Stomach (tissue), 9 donors: Measurements from ENCODE around the gene NR0B1. TPM values are rescaled to one million over a fixed set of nuclear protein-coding genes. Genes with fewer than 3 reads are reported as not detected.
A peak's percentile ranks its signal among the peaks of the same experiment; 100 is the strongest.

Source experiments
- DNase-seq, 2 donors: peaks; one replicate each; pipeline versions ENCODE4 v3.0.0 to v3.0.0-alpha.2; 2013 to 2019
- H3K27ac ChIP-seq, 5 donors: fragments of 200-600 bp in 4 of 5; sonication (generic) in 4 of 5; one replicate each; pipeline ENCODE4 v1.5.1; 2013 to 2019; ENCODE audit warnings: mild to moderate bottlenecking in 1 of 5, moderate library complexity in 1 of 5
- H3K27me3 ChIP-seq, 3 donors: fragments of 200-600 bp; sonication (generic); one replicate each; pipeline ENCODE4 v1.5.1; 2017 to 2019; ENCODE audit warnings: mixed run types in 1 of 3
- H3K36me3 ChIP-seq, 4 donors: fragments of 200-600 bp; sonication (generic); 1 replicate in 3 of 4; 2 replicates in 1 of 4; pipeline ENCODE4 v1.5.1; 2016 to 2019
- H3K4me1 ChIP-seq, 4 donors: fragments of 200-600 bp; sonication (generic); one replicate each; pipeline ENCODE4 v1.5.1; 2016 to 2019
- H3K4me3 ChIP-seq, 4 donors: fragments of 200-600 bp; sonication (generic) in 3 of 4; one replicate each; pipeline ENCODE4 v1.5.1; 2016 to 2019; ENCODE audit warnings: mild to moderate bottlenecking in 1 of 4
- H3K9me3 ChIP-seq, 4 donors: fragments of 200-600 bp; sonication (generic); one replicate each; pipeline ENCODE4 v1.5.1; 2016 to 2019
- CTCF ChIP-seq, 7 experiments: fragments of 450-650 bp in 4 of 7; fragments of 200-600 bp in 3 of 7; sonication (generic) in 3 of 7; IDR thresholded peaks; one replicate each; pipeline ENCODE4 v1.5.1; 2016 to 2019; ENCODE audit warnings: antibody characterized with exemption in 7 of 7, control low read depth in 2 of 7, mild to moderate bottlenecking in 1 of 7
- EP300 ChIP-seq: sonication (generic); formaldehyde crosslinking; IDR thresholded peaks from one replicate; pipeline ENCODE4 v1.6.1; 2017; ENCODE audit warnings: antibody characterized with exemption
- POLR2A ChIP-seq, 4 donors: fragments of 450-650 bp; IDR thresholded peaks; one replicate each; pipeline ENCODE4 v1.6.1; 2016; ENCODE audit warnings: antibody characterized with exemption in 4 of 4, control low read depth in 2 of 4, mild to moderate bottlenecking in 1 of 4, moderate library complexity in 1 of 4
- POLR2AphosphoS5 ChIP-seq, 3 donors: sonication (generic); formaldehyde crosslinking; IDR thresholded peaks; one replicate each; pipeline ENCODE4 v1.6.1; 2016; ENCODE audit warnings: antibody characterized with exemption in 3 of 3
- WGBS, 5 donors: extraction: QIAGEN DNeasy Blood & Tissue Kit in 3 of 5; methylation state at CpG; one replicate each; pipeline versions ENCODE4 v1.1.5 to v1.1.7; 2013 to 2018; 5-methylcytosine and 5-hydroxymethylcytosine counted together
- intact Hi-C: fragments of 100-400 bp; cut with DNase I; formaldehyde crosslinking; loops from one replicate; pipeline ENCODE4 v1.15.1; 2023; ENCODE audit warnings: low total_unique reads
- polyA plus RNA-seq, 3 donors: library from polyadenylated mRNA; stranded (reverse); fragments of 200-250 nt; gene quantifications; one replicate each; pipeline ENCODE4 v1.2.3, GENCODE V29; 2013
- total RNA-seq, 5 donors: library from RNA; depleted of rRNA; stranded (reverse); fragments of >200 nt; gene quantifications; one replicate each; pipeline versions ENCODE4 v1.1.0 to v1.2.3, GENCODE V29; 2014 to 2016
- donor health status: healthy with polysubstance abuse.
- donor health status: Bipolar disorder and iron deficiency.
- donor health status: healthy.

The NR0B1 gene
- total and polyA plus RNA-seq, 8 donors, result 0.25 to 0.37 TPM; not detected in 6

GRCh38 chrX:30282527-30282926 lies 26.7 kb downstream of the NR0B1 start:
- Histone ChIP-seq H3K9me3 (no peaks in the 10 kb centered on the region), H3K4me3 (no peak overlapping the region), H3K27me3 (no peaks in the 10 kb centered on the region), H3K27ac (no peak overlapping the region), H3K4me1 (no peaks in the 10 kb centered on the region), H3K36me3 (no peaks in the 10 kb centered on the region)
- intact Hi-C loops, result no loop called here
- no peak for DNase-seq
- TF ChIP-seq POLR2AphosphoS5 (IDR thresholded peaks at IDR 0.05), result no peak
- no peak for TF ChIP-seq CTCF (IDR thresholded peaks at IDR 0.05)
- no peak for TF ChIP-seq EP300

- no peaks in the 10 kb centered on the region for H3K9me3 ChIP-seq
- 50 to 86% (median 55%) methylated on average over 1 of the region's 1 CpG for WGBS, 5 donors
- no peaks in the 10 kb centered on the region for H3K27me3 ChIP-seq
- no peak for DNase-seq
- no peak overlapping the region for H3K27ac ChIP-seq
- intact Hi-C loops, result no loop called here
- TF ChIP-seq POLR2AphosphoS5 (IDR thresholded peaks at IDR 0.05), result no peak
- no peak for TF ChIP-seq POLR2A (IDR thresholded peaks at IDR 0.05)
- TF ChIP-seq EP300, result no peak
- TF ChIP-seq CTCF (IDR thresholded peaks at IDR 0.05), result no peak
- H3K4me3 ChIP-seq, result no peak overlapping the region
- no peaks in the 10 kb centered on the region for H3K36me3 ChIP-seq
- no peaks in the 10 kb centered on the region for H3K4me1 ChIP-seq
Measured at GRCh38 chrX:30280428-30280827, 28.8 kb downstream of the NR0B1 start.

GRCh38 chrX:30278365-30278764 lies 30.8 kb downstream of the NR0B1 start:
- intact Hi-C loops, result loop anchor here (10.0 kb wide), 1 partner anchor 226 kb away; no protein-coding TSS in a partner anchor
- Histone ChIP-seq H3K4me3 (no peak overlapping the region), H3K27ac (no peak overlapping the region), H3K36me3 (no peaks in the 10 kb centered on the region), H3K27me3 (no peaks in the 10 kb centered on the region), H3K4me1 (no peaks in the 10 kb centered on the region), H3K9me3 (no peaks in the 10 kb centered on the region)
- WGBS, 5 donors, result 46 to 90% (median 87%) methylated on average over 1 of the region's 1 CpG
- TF ChIP-seq POLR2A (IDR thresholded peaks at IDR 0.05) (no peak), POLR2AphosphoS5 (IDR thresholded peaks at IDR 0.05) (no peak), CTCF (IDR thresholded peaks at IDR 0.05) (no peak), EP300 (no peak)
- no peak for DNase-seq

GRCh38 chrX:30275498-30275897 lies 33.7 kb downstream of the NR0B1 start:
- no peaks in the 10 kb centered on the region for H3K9me3 ChIP-seq
- intact Hi-C loops, result loop anchor here (10.0 kb wide), 1 partner anchor 229 kb away; no protein-coding TSS in a partner anchor
- H3K27ac ChIP-seq, result no peak overlapping the region
- DNase-seq, result peak in 1 of 2 donors; percentile 10
- no peak overlapping the region for H3K4me3 ChIP-seq
- 0 to 11% (median 8%) methylated on average over 1 of the region's 1 CpG for WGBS, 5 donors
- no peaks in the 10 kb centered on the region for H3K36me3 ChIP-seq
- no peaks in the 10 kb centered on the region for H3K27me3 ChIP-seq
- TF ChIP-seq CTCF (IDR thresholded peaks at IDR 0.05) (peak in 2 of 7 experiments; percentile 13 to 17), EP300 (no peak)
- no peaks in the 10 kb centered on the region for H3K4me1 ChIP-seq
